Liver (tissue), 2 donors: Measurements from ENCODE around the gene NEUROG2.

Source experiments
- TF ChIP-seq, protein P1 (sequence below): fragments of 150-350 bp; IDR thresholded peaks from 2 replicates; pipeline ENCODE4 v1.5.1; 2017; ENCODE audit warnings: improper control_type of control experiment, low read depth, low read length; ENCODE audit not compliant: missing input control
- TF ChIP-seq, protein P2 (sequence below): IDR thresholded peaks from 2 replicates; pipeline ENCODE4 v1.6.1; 2016; ENCODE audit warnings: antibody characterized with exemption
- donor health status: healthy.

DNA sequence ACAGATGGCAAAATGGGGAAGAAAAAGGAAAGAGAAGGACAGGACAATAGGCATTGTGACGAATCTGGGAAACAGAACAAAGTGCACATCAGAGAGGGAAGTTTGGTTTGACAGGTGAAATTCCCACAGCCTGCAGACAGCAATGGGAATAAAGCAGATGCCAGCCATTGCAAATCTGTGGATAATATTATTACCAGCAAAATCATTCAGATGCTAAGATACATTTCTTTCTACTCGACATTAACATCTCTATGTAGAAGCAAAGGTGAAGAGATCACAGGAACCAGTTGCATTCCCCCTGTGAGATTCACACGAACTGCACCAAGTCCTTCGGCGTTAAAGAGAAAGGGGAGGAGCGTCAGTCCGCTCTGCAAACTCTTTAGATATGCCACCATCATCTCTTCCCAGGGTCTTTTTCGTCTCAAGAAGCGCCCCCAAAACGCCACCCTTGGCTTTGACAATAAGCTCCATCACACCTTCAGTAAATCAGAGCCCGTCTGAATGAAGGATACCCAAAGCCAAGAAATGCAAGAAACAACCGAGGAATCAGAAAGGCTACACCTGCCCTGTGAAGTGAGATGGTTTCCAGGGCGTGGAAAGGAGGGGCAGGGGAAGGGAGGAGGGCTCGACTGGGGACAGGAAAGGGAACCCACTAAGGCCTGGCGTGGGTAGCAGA is 1.9 kb downstream of the NEUROG2 start:
- TF ChIP-seq, protein P1, sequence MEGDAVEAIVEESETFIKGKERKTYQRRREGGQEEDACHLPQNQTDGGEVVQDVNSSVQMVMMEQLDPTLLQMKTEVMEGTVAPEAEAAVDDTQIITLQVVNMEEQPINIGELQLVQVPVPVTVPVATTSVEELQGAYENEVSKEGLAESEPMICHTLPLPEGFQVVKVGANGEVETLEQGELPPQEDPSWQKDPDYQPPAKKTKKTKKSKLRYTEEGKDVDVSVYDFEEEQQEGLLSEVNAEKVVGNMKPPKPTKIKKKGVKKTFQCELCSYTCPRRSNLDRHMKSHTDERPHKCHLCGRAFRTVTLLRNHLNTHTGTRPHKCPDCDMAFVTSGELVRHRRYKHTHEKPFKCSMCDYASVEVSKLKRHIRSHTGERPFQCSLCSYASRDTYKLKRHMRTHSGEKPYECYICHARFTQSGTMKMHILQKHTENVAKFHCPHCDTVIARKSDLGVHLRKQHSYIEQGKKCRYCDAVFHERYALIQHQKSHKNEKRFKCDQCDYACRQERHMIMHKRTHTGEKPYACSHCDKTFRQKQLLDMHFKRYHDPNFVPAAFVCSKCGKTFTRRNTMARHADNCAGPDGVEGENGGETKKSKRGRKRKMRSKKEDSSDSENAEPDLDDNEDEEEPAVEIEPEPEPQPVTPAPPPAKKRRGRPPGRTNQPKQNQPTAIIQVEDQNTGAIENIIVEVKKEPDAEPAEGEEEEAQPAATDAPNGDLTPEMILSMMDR = no peak
- TF ChIP-seq, protein P2, sequence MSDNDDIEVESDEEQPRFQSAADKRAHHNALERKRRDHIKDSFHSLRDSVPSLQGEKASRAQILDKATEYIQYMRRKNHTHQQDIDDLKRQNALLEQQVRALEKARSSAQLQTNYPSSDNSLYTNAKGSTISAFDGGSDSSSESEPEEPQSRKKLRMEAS = no peak
